K562 (cell line): ENCODE data around the gene NRXN3. TPM values are rescaled to one million over a fixed set of nuclear protein-coding genes. Genes with fewer than 3 reads are reported as not detected.

Source experiments
- CBFA2T3 ChIP-seq: fragments of 450-650 bp; IDR thresholded peaks from 2 replicates; pipeline ENCODE4 v1.6.1; 2017
- CREB1 ChIP-seq, 2 experiments: sonication (generic) in 1 of 2; formaldehyde crosslinking in 1 of 2; IDR thresholded peaks; 2 replicates each; pipeline versions ENCODE4 v1.6.1 to v1.8.0; 2012 to 2022; ENCODE audit warnings: inconsistent platforms in 1 of 2, mild to moderate bottlenecking in 1 of 2, missing genetic modification reagents in 1 of 2, moderate library complexity in 1 of 2
- CXXC5 ChIP-seq: fragments of 250-450 bp; sonication (Bioruptor Pico); IDR thresholded peaks from 2 replicates; pipeline ENCODE4 v1.8.0; 2022; ENCODE audit warnings: inconsistent platforms, mild to moderate bottlenecking, moderate library complexity
- FOXM1 ChIP-seq, 2 experiments: fragments of 450-650 bp in 1 of 2; sonication (generic) in 1 of 2; formaldehyde crosslinking in 1 of 2; IDR thresholded peaks; 2 replicates each; pipeline versions ENCODE4 v1.6.1 to v1.9.0; 2017 to 2022; ENCODE audit warnings: low read depth in 2 of 2, mild to moderate bottlenecking in 2 of 2, missing genetic modification reagents in 1 of 2, moderate library complexity in 1 of 2
- FOXP1 ChIP-seq: sonication (generic); formaldehyde crosslinking; IDR thresholded peaks from 2 replicates; pipeline ENCODE4 v1.8.0; 2022; ENCODE audit warnings: mild to moderate bottlenecking, missing genetic modification reagents
- HMGN3 ChIP-seq: IDR thresholded peaks from 2 replicates; pipeline ENCODE4 v1.6.1; 2011; ENCODE audit warnings: borderline replicate concordance, low read depth, mild to moderate bottlenecking, mixed read lengths, low read length; ENCODE audit not compliant: insufficient read length; ENCODE audit errors: extremely low read depth
- KDM5B ChIP-seq: fragments of 200-600 bp; sonication (generic); IDR thresholded peaks from 2 replicates; pipeline ENCODE4 v1.6.1; 2012; ENCODE audit warnings: low read depth, mild to moderate bottlenecking, moderate library complexity, low read length, control low read depth, inconsistent platforms; ENCODE audit not compliant: insufficient replicate concordance
- MNT ChIP-seq, 2 experiments: fragments of 450-650 bp; conservative IDR thresholded peaks; 2 replicates each; pipeline ENCODE4 v1.6.1; 2017; ENCODE audit warnings: mild to moderate bottlenecking in 2 of 2, moderate library complexity in 2 of 2
- NCOR1 ChIP-seq: fragments of 450-650 bp; IDR thresholded peaks from 2 replicates; pipeline ENCODE4 v1.6.1; 2016; ENCODE audit warnings: mild to moderate bottlenecking, moderate library complexity
- NEUROD1 ChIP-seq: fragments of 150-350 bp; IDR thresholded peaks from 2 replicates; pipeline ENCODE4 v1.6.1; 2014; ENCODE audit warnings: borderline replicate concordance, low read length, low read depth; ENCODE audit not compliant: partially characterized antibody
- NONO ChIP-seq, 2 experiments: fragments of 200-400 bp in 1 of 2; fragments of 450-650 bp in 1 of 2; formaldehyde crosslinking in 1 of 2; IDR thresholded peaks; 2 replicates each; pipeline ENCODE4 v1.6.1; 2017; ENCODE audit warnings: low read depth in 2 of 2, mild to moderate bottlenecking in 2 of 2, moderate library complexity in 2 of 2, low read length in 1 of 2
- POLR2AphosphoS2 ChIP-seq: IDR thresholded peaks from 2 replicates; pipeline ENCODE4 v1.6.1; 2012; ENCODE audit warnings: low read length, improper control_type of control experiment
- POLR2AphosphoS5 ChIP-seq: IDR thresholded peaks from 2 replicates; pipeline ENCODE4 v1.6.1; 2011; ENCODE audit warnings: mild to moderate bottlenecking, low read depth, low read length, moderate library complexity; ENCODE audit not compliant: control insufficient read depth, insufficient read depth
- RAD21 ChIP-seq, 2 experiments: fragments of 250-450 bp in 1 of 2; fragments of 450-650 bp in 1 of 2; sonication (Bioruptor Pico) in 1 of 2; formaldehyde crosslinking in 1 of 2; IDR thresholded peaks in 1 of 2; conservative IDR thresholded peaks in 1 of 2; 2 replicates each; pipeline versions ENCODE4 v1.4.0 to v1.8.0; 2020 to 2022; ENCODE audit warnings: mild to moderate bottlenecking in 2 of 2, moderate library complexity in 1 of 2
- RBFOX2 ChIP-seq: fragments of 200-400 bp; formaldehyde crosslinking; IDR thresholded peaks from 2 replicates; pipeline ENCODE4 v1.6.1; 2017; ENCODE audit warnings: low read depth, mild to moderate bottlenecking, low read length, moderate library complexity
- RFX5 ChIP-seq: IDR thresholded peaks from 2 replicates; pipeline ENCODE4 v1.6.1; 2011; ENCODE audit warnings: low read depth, mild to moderate bottlenecking, improper control_type of control experiment, low read length
- RREB1 ChIP-seq: fragments of 250-450 bp; sonication (Bioruptor Pico); IDR thresholded peaks from 2 replicates; pipeline ENCODE4 v1.4.0; 2020
- TCF7 ChIP-seq: sonication (generic); IDR thresholded peaks from 2 replicates; pipeline ENCODE4 v1.6.1; 2016; ENCODE audit warnings: antibody characterized with exemption, borderline replicate concordance
- ZNF23 ChIP-seq: fragments of 250-450 bp; sonication (Bioruptor Pico); IDR thresholded peaks from 2 replicates; pipeline ENCODE4 v1.4.0; 2020; ENCODE audit warnings: mild to moderate bottlenecking
- ZNF507 ChIP-seq: conservative IDR thresholded peaks from 2 replicates; pipeline ENCODE4 v1.6.1; 2017; ENCODE audit warnings: missing genetic modification characterization, missing compliant biosample characterization
- polyA plus RNA-seq, 8 experiments: library from polyadenylated mRNA; depleted of rRNA in 4 of 8; stranded (reverse) in 5 of 8; unstranded in 3 of 8; fragments of >200 nt; fragmentation: Nextera tagmentation in 2 of 8; fragmentation: Illumina TruSeq in 1 of 8; extraction: Ambion mirVana in 2 of 8; extraction: Trizol in 1 of 8; gene quantifications; 2 replicates each; pipeline versions ENCODE4 v1.2.1 to v1.2.3, GENCODE V29; 2011 to 2014; ENCODE audit warnings: inconsistent platforms in 1 of 8, missing spikeins in 1 of 8
- total RNA-seq, 7 experiments: library from RNA; depleted of rRNA in 6 of 7; stranded (reverse); fragments of >200 nt in 6 of 7; fragmentation: Illumina TruSeq in 2 of 7; extraction: Trizol in 2 of 7; gene quantifications; 2 replicates each; pipeline versions ENCODE4 v1.2.1 to v1.2.3, GENCODE V29; 2011 to 2021; ENCODE audit warnings: low replicate concordance in 1 of 7

NRXN3 gene
- total and polyA plus RNA-seq, 9 of the 15 experiments (the other 6 are each of a cell fraction or from before 2014, with no cell fraction given): 0.09 TPM; not detected in 8

GRCh38 chr14:78319887-78320635 lies 149.9 kb downstream of the NRXN3 start (continued):
- TF ChIP-seq ZNF507 (tag): no peak
- TF ChIP-seq KDM5B: no peak
- peak; percentile 62 for TF ChIP-seq CXXC5 (CRISPR knock-in tag)
- no peak for TF ChIP-seq TCF7
- TF ChIP-seq CBFA2T3: peak; percentile 94
- no peak for TF ChIP-seq CREB1 (IDR thresholded peaks at IDR 0.05)
- TF ChIP-seq CREB1 (CRISPR knock-in tag; IDR thresholded peaks at IDR 0.05): no peak
- 0 out of 4 replicates have a peak, but pooled peaks of 1 of the 2 experiments have one; percentile 23 for TF ChIP-seq MNT (conservative IDR thresholded peaks at IDR 0.05)
- TF ChIP-seq FOXM1 (IDR thresholded peaks at IDR 0.05; ENCODE audit: low read depth): peak; percentile 64
- TF ChIP-seq FOXM1 (CRISPR knock-in tag; IDR thresholded peaks at IDR 0.05; ENCODE audit: low read depth): no peak
- TF ChIP-seq RFX5: no peak
- TF ChIP-seq RREB1: no peak
- TF ChIP-seq NONO (IDR thresholded peaks at IDR 0.05; ENCODE audit: low read depth in 2 of 2, low read length in 1 of 2): no peak
- TF ChIP-seq POLR2AphosphoS2: no peak
- no peak for TF ChIP-seq RBFOX2
- no peak for TF ChIP-seq FOXP1 (CRISPR knock-in tag)
- no peak for TF ChIP-seq RAD21 (CRISPR knock-in tag; conservative IDR thresholded peaks at IDR 0.05 in 1 of 2, IDR thresholded peaks at IDR 0.05 in 1 of 2)
- TF ChIP-seq NCOR1: peak; percentile 87
- peak; percentile 58 for TF ChIP-seq HMGN3
- peak; percentile 80; the same call in 1 of the 2 replicates for TF ChIP-seq POLR2AphosphoS5
- peak; percentile 42 for TF ChIP-seq NEUROD1
- TF ChIP-seq ZNF23 (CRISPR knock-in tag): no peak
